ENCODE data around the gene FAM110A.

DNA sequence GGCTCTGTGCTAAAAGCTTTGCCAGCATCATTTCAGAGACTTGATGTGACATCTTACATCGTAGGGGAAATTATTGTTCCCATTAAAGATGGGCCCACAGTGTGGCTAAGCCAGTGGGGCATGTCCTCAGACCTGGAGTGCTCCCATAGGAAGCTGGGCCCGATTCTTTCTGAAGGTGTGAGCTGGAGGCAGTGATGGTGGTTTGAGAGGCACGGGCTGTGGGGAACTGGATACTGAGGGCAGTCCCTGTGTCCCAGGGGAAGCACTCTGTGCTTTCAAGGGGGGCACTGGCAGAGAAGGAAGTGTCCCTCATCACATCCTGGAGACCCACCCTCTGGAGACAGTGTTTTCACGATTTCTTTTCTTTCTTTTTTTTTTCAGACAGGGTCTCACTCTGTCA is 8.6 kb upstream of the FAM110A start:
- TF ChIP-seq FOXM1 (IDR thresholded peaks at IDR 0.05; ENCODE audit: borderline replicate concordance, low read depth) = no peak
- no peak for TF ChIP-seq TAF1 (IDR thresholded peaks at IDR 0.05; ENCODE audit: low read depth)
- TF ChIP-seq ZBTB7A (IDR thresholded peaks at IDR 0.05; ENCODE audit: low read depth) = no peak
- TF ChIP-seq NFIC (IDR thresholded peaks at IDR 0.05) = no peak
- no peak for TF ChIP-seq EP300 (IDR thresholded peaks at IDR 0.05; ENCODE audit: borderline replicate concordance)
- no peak for TF ChIP-seq YY1 (IDR thresholded peaks at IDR 0.05; ENCODE audit: low read depth)
